ENCODE measurements around the gene AKAP6. TPM values are rescaled to one million over a fixed set of nuclear protein-coding genes. Genes with fewer than 3 reads are reported as not detected.
"Not testable (repeated sequence)": the region's sequence is repeated elsewhere in the genome, so short reads cannot be mapped to it uniquely, and the experiment has no call there.

The AKAP6 gene
- polyA plus RNA-seq, 12 donors: 20.1 to 83.2 (median 62.1) TPM; not detected in 1

DNA sequence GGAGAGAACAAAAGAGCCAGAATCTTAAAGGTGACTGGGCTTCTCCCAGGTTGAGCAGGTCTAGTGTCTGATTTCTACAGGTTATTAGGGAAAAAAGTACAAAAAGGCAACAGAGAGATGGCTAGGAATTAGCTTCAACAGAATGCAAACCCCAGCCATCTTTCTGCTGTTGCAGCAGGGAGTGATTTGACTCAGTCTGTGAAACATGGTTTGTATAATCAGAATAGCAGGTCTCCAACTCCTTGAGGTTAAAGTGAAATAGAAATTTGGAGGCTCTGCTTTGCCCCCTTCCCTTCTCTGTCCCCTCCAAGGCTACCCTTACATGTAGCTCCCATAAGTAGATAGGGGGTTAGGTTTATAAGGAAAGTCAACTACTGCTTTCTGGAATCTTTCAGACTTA lies 105.8 kb downstream of the AKAP6 start:
- DNase-seq: no peak

DNA sequence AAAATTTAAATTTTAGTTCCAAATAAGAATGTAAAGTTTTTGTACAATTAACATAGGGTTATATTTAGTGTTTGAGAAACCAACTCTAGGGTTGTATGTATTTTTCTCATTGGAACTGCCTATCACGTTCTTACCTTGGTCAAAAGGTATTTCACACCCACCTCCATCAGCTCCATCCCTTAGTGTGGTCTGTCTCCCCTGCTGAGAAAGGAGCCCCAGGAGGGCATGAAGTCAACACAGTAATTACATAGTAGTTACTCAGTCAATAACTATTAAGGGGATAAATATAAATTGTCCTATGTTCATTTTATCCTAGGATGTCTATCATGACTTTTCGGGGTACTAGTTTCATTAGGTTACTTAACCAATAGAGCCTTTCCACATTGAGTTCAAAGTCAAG lies 106.3 kb downstream of the AKAP6 start:
- DNase-seq: no peak

DNA sequence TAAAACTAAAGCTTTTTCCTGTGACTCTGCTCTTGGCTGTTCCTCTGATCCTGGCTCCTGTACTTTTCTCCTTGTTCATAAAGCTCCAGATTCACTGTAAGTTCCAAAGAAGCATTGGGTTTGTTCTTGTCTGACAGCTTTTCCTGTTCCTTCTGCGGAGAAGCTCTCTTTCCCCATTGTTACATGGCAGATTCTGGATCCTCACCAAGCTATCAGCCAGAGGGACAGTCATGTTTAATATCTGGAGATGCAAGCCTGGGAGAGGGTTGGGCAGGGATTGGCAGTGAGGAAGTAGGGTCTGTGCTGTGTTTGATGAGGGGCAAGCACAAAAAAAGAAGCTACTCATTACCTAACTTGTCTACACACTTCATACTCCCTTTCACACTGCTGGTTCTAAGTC lies 107.9 kb downstream of the AKAP6 start:
- no peak for DNase-seq

DNA sequence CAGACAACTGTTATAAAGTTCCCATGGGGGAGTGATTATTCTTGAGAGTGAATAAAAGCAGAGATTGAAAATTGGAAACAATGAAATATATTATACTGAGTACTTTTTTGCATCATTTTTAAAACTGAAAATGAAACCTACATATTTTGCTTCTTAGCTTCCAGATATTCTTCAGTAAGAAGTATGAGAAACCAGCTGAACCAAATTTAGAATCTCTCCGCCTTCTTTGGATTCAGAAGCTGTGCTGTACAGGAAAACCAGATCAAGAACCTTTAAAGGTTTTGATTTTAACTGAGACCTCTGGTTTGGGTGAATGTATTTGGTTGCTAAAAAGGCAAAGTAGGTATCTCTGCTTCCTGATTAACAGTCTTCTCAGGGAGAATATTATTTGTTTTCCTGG lies 109.4 kb downstream of the AKAP6 start:
- DNase-seq: peak; percentile 18

DNA sequence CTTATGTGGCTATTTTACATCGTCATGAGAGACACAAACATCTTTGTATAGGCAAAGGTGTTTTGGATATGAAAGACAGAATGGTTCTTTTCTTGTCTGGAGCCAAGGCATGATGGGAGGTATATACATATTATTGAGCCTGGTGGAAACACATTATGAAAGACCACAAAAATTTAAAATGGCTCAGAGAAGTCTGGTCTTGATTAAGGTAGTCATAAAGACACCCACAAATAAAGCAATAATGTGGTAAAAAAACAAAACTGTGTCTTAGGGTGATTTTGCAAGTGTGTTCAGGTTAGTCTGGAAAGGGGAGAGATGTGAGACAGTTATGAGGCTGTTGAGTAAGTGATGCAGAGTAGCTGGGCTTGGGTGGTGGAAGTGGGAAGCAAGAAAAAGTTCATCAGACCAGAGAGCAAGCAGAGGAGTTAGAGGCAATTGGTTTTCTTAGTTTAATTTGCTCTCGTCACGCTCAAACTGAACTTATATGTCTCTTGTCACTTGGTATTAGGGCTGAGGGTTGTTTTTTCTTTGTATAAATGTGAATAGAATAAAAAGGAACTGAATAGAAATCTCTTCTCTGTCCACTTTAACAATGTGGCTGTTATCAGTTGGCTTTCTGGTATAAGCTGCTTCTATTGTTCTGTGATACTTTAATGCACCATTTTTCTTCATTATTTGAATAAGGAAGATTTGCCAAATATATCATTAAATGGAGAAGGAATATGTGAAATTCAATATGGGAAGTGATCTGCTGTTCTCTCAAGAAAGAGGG lies 115.0 kb downstream of the AKAP6 start:
- no peak for DNase-seq

DNA sequence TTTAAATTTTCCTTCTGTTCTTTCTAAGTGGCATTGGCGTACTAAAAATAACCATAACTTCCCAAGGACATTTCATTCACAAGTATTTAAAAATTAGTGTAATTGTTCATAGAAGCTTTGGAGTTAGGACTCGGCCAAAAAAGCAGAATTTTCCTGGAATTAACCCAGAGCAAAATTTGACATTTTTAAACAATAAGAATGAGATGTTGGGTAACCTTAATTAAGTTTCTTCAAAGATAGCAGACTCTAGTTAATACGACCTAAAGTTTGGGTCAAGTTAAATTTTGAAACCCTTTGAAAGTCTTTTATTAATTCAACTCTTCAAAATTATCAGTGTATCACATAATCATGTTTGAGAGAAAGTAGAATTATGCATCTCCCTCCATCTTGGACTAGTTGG lies 118.3 kb downstream of the AKAP6 start:
- DNase-seq: no peak

DNA sequence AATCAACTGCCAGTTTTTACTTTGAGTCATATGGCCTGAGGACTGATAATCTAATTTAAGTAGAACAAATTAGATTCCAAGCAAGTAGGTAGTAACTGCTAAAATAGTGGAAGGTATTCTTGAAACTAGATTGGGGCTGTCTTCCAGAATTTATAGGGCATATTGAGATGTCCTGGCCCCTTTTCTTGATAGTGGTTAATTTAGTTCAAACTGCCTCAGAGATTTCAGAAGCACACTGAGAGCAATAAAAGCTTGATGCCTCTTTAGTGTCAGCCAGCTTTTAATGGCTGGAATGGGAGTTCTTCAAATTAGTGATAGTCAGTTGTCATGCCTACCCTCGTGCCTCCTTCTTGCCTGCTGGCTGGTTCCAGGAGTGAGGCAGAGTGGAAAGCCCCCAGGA lies 120.5 kb downstream of the AKAP6 start:
- no peak for DNase-seq

DNA sequence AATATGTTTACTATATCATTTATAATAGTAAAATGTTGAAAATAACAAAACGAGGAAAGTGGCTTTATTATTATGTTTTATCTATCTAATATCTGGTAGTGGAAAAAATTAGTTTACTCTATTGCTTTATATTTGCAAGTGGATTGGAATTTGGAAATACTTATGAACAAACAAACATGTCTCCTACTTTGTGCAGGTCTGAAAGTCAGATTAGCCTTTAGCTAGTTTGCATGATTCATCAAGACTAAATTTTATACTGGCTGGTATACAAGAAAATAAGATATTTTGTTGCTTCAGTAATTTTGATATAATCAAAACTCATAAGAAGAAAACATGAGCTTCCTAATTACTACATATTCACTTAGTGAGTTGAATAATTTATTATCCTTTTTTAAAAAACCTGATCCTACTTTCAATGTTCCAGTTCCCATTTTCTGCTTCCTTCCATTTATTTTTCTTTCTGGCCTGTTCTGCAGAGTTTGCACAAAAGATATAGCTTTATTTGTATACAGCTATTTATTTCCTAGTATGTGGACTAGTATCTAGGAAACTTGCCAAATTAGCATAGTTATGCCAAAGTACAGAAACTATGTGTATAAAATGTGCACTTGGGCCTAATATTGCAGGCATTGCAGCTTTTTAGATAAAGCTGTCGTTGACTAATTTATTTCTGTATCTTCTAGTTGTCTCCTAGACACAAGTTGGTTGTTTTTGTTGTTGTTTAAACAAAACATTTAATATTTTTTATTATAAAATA lies 122.0 kb downstream of the AKAP6 start:
- no peak for DNase-seq

DNA sequence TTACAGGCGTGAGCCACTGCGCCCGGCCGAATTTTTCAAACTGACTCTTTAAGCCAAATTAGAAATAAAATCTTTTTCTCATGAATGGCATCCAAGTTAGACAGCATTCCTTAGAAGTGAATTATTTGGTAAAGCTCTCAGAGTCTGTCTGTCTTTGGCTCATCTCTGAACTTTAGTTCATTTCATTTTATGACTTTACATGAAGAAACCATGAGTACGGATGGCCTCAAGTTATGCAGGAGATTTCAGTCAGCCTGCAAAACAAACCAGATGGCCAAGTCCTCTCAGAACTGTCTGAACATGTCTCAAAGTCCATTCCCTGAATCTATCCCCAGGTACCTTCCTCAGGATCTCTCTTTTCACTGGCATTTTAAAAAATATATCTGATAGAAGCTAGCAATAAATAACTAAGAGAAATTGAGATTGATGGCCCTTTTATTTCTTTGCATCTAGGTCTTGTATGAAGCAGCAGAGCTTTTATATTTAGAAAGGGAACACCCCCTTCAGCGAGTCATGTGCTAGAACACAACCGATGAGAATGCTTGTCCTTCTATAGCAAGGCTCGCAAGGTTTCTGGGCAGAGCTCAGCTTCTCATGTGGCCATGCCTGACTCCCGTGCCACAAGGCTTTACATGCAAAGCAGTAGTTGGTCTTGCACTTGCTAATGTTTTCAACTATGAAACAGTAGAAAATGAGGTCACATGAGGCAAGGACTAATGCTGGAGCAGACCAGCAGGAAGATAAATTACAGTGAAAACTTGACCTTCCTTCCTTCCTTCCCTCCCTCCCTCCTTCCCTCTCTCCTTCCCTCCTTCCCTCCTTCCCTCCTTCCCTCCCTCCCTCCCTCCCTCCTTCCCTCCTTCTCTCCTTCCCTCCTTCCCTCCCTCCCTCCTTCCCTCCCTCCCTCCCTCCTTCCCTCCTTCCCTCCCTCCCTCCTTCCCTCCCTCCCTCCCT lies 125.0 kb downstream of the AKAP6 start:
- no peak for DNase-seq

DNA sequence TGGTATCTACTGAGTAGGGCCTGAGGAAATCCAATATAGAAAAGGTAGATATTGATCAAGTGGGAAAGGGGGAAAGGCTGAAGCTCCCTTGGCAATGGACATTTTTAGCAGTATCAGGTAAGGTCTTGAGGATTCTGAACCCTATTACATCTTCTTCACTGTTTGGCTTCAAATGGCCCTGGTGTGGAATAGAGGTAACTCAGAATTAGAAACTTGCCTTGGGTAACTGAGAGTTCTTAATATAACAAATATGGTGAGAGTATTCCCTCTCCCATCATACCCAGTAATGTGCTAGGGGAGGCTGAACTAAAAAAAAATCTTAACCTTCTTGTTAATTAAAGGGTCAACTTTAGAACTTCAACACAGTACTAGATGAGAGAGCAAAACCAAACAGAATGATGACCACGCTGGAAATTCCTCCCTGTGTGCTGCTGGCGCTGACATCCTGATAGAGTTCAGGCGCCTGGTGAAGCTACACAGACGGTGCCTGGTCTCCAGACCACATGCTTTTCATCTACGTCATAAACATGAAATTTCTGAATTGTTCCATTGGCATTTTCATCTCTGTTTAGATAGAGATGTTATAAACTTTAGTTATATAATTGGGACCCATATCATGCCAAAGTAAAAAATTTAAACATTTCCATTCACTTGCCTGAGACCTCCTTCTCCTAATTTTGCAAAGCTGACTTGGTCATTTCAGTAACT lies 128.3 kb downstream of the AKAP6 start:
- no peak for DNase-seq

DNA sequence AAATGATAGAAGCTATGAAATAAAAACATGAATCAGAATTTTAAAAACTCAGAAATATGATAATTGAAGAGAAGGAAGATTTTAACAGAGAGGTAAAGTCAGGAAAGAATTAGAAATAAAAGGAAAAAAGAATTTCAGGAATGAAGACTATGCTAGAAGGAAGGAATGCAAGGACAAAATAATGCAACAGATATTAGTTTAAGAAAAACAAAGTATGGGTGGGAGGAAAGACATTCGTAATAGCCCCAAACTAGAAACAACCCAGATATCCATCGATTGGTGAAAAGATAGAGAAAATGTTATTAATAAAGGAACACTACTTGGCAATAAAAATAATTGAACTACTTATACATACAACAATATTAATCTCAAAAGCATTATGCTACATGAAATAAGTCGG lies 129.6 kb downstream of the AKAP6 start:
- no peak for DNase-seq

DNA sequence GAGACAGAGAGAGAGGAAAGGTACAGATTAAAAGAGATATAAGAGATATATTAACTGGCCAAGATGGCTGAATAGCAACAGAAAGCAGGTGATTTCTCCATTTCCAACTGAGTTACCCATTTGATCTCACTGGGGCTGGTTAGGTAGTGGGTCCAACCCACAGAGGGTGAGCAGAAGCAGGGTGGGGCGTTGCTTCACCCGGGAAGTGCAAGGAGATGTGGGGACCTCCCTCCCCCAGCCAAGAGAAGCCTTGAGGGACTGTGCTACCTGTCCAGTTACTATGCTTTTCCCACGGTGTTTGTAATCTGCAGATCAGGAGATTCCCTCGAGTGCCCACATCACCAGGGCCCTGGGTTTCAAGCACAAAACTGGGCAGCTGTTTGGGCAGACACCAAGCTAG lies 131.2 kb downstream of the AKAP6 start:
- DNase-seq: no peak

DNA sequence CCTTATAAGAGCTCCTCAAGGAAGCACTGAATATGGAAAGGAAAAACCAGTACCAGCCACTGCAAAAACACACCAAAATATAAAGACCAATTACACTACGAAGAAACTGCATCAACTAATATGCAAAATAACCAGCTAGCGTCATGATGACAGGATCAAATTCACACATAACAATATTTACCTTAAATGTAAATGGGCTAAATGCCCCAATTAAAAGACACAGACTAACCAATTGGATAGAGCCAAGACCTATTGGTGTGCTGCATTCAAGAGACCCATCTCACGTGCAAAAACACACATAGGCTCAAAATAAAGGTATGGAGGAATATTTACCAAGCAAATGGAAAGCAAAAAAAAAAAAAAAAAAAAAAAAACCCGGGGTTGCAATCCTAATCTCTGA lies 133.5 kb downstream of the AKAP6 start:
- not testable (repeated sequence) for DNase-seq

DNA sequence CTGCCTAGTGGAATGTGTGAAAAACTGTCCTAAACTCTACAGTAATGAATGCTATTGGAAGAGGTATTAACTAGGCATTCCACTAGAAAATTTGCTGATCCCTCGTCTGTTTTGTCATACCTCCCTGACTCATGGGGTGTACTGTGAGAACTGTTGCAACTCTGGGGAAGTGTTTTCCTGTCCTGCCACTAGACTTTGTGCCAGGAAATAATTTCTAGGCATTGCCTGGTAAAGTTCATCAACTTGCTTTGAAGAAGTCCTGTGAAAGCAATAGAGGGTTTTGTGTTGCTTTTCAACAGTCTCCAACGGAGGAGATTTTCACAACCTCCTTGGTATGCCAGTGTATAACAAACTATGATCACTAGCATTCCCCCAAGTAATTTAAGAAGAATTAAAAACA lies 139.9 kb downstream of the AKAP6 start:
- DNase-seq: no peak

DNA sequence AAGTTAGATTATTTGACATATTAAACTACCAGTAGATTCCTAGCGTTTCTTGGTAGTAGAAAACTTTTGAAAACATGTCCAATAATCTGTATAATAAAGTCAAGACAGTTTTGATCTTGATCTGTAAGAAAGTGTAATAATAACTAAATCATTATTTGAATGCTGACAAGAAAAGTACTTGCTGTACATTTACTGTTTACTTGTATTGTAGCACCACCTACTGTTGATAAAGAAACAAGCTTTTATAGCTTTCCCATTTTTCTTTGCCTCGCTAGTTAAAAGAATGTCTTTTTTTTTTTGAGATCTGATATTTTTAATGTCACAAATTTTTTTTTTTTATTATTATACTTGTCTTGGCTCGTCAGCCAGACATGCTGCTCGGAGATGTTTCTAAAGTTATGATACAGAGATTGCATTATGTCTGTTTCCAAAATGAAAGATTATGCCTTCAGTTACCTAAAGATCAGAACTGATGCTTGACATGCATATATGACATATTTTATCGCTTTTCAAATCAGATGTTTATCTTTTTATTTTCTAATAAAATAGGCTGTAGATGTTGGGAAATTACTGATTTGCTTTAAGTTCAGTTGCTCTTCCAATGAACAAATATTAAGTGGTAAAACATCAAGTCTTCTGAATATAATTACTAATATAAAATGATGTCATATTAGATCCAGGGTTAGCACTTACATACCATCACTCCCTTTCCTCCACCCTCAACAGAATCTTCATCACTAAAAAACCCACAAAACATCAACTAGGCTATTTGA lies 140.5 kb downstream of the AKAP6 start:
- peak; percentile 33 for DNase-seq

DNA sequence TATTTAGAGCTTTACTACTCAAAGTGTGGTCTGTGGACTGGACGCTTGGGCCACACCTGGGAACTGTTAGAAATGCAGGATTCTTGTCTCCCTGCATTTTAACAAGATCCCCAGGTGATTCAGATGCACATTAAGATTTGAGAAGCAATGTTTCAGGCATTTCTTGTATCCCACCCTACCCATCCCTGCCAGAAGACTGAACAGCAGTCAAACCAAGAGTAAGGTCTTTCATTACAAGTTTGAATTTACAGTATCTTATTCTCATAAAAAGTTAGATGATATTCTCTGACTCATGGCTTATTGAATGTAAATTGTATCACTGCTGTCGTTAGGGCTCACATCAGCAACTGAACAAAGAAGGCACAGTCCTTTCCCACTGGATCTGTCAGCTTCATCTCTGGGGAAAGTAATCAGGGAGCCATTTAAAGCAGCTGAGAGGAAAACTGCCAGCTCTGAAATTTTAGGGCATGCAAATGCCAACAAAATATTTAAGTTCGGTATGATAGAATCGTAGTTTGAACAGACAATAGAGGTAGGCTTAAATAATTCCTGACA lies 141.1 kb downstream of the AKAP6 start:
- DNase-seq: peak; percentile 25

DNA sequence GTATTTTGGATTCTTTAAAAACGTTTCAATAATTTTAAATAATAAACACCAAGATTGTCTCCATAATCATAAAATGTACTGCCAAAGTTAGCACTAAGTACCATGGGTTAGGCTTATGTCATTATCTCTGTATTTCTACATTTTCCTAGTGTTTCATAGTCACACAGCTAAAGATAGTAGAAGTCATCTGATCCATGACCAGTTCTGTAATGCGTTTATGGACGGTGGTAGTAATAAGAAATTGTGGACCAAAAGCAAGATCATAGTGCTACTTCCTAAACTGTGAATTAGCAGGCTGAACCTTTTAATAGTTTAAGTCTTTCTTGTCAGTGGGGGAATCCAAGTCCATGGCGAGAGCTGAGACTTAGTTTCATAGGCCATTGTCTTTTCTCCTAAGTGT lies 142.1 kb downstream of the AKAP6 start:
- no peak for DNase-seq

DNA sequence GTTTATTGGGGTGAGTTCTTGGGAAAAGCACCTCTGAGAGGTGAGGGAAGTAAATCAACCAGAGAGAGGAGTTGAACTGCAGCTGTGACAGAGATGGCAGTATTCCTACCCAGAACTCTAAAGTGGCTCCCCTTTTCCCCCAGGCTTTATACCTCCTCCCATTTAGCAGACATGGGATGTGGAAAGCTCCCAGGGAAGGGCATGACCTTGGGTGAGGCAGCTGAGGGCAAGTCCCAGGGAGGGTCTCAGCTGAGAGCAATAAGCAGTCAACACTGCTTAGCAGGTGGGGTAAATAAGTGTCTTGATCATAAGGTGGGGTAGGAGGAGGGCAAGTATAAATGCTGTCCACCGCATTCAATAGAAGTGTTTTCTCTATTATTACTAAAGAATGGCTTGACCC lies 143.0 kb downstream of the AKAP6 start:
- no peak for DNase-seq

DNA sequence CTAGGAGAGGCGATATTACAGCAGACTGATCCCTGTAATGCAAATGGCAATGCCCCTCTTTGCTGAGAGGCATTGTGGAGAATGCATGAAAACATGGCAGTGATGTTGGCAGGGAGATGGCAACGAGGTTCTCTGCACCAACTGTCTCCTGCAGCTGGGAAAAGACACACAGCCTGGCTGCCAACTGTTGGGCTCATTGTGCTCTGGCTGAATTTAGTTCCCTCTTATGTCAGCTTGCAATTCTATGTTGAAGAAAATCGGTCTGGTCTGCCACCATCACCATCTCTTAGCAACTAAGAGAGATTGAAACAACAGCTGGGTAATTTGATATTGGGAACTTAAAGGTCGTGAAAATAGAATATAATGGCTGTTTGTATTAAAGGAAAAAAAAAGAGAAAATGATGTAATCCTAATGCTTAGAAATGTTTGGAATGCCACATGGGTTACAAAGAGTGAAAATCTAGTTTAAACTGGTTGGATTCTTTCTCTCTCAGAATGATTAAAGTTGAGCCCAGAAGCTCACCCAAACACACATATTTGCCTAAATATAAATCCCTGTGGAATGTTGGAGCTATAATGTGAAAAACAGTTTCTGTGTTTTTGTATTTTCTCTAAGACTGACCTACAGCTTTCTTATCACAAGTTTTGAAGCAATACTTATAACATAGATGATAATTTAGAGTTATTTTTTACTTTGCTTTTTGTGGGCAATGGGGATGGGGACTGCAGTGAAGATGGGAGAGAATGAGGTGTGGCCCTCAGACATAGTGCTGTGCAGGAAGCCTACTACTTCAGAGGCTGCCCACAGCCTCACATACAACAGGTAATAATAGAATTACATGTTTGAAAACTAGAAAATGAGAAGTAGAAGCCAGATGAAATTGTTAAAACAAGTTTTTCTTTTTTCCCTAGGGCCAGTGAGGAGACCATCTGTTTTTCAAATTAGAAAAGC lies 143.7 kb downstream of the AKAP6 start:
- peak; percentile 70 for DNase-seq

All from muscle of arm (tissue), 12 donors.